ENCODE measurements around the gene HNRNPUL2.
A peak's percentile ranks its signal among the peaks of the same experiment; 100 is the strongest.
"Not testable (repeated sequence)": the region's sequence is repeated elsewhere in the genome, so short reads cannot be mapped to it uniquely, and the experiment has no call there.

The HNRNPUL2 gene

GRCh38 chr11:62727165-62727871, at the start of gene HNRNPUL2:
HNRNPUL2 (minus strand) TSS chr11:62727457; CDS start chr11:62727156, 301 bp downstream.
- DNase-seq, result peak; percentile 99

GRCh38 chr11:62775646-62776045, 48.4 kb upstream of the HNRNPUL2 start:
- DNase-seq, result no peak

DNA sequence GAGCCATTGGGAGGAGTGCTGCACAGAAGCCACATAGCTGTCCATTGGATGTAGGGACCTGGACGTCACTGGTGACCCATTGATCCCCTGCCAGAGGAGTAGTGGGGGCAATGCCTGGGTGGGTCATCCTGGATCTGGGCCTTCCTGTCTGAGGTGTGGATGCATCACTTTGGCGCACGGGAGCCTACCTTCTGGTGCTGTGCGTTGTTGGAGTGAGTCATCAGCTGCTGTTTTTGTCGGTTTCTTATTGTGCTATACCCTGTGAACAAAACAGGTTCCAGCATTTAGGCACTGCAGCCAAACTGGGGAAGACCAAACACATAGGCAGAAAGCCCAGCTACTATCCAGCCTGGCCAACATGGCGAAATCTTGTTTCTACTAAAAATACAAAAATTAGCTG, 47.1 kb upstream of the HNRNPUL2 start:
- no peak for DNase-seq

GRCh38 chr11:62771144-62772021, 44.1 kb upstream of the HNRNPUL2 start, which contains the start of gene TAF6L:
TAF6L (plus strand) TSS chr11:62771396; CDS start chr11:62775784, 4,388 bp downstream.
- peak; percentile 91 to 92 for DNase-seq

DNA sequence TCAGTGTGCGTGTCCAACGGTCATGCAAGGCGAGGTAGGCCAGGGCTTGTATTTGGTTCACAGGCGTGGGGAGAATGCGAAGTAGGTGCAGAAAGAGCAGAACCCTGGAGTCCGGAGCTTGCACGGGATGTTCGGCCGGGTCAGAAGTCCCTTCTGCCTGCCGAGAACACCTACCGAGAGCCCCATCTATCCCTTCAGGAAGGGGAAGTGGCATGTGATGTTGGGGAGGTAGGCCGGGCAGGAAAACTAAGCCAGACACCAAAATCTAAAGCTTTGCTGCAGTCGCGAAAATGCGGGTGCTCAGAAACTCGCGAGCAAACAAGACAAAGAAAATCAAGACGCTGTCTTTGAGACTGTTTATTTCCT, 43.5 kb upstream of the HNRNPUL2 start:
- DNase-seq, result no peak

- not testable (repeated sequence) for DNase-seq
These were observed 33.6 kb upstream of the HNRNPUL2 start for GRCh38 chr11:62760867-62761227.

- DNase-seq, result no peak
These were observed 30.9 kb upstream of the HNRNPUL2 start for GRCh38 chr11:62757846-62758788.

- DNase-seq, result no peak
These were observed 27.9 kb upstream of the HNRNPUL2 start for GRCh38 chr11:62755086-62755615.

DNA sequence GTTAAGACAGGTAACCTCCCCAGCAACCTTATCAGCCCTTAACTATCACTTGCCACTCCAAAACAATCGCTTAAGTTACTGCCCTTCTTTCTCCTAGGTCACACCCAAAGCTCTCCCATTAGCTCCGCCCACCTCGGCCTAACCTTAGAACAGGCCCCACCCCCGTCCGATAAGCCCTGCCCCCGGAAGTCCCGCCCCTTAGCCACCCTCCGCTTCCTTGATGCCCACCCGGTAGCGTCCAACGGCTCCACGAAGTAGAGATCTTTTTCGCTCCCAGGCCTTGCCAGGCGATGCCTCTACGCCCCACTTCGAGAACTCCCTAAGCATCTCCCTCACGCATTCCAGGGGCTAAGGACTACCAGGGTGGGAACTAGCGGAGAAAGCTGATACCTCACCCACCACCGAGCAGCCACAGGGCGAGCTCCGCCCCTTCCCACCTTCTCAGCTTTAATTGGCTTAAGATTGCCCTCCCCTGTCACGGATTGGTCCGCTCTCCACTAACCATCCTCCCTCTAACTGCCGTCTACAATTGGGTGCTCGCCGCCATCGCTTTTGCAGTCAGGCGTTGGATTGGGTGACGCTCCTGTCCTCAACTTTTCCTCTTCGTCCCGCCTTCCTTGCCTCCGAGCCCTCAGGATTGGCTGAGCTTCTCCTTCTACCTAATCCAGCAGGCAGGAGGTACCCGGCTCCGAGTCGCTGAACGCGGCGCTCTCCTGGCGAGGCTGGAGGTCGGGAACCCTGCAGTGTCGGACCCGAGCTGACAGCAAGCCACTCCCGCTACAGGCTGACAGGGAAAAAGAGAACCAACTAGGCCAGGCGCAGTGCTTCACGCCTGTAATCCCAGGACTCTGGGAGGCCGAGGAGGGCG, 26.7 kb upstream of the HNRNPUL2 start, which contains the start of gene ZBTB3:
Gene ZBTB3 (minus strand): TSS at position 425 of the 868 bp plus-strand sequence. CDS start 496 bp downstream, outside the sequence.
- peak; percentile 99 for DNase-seq

DNA sequence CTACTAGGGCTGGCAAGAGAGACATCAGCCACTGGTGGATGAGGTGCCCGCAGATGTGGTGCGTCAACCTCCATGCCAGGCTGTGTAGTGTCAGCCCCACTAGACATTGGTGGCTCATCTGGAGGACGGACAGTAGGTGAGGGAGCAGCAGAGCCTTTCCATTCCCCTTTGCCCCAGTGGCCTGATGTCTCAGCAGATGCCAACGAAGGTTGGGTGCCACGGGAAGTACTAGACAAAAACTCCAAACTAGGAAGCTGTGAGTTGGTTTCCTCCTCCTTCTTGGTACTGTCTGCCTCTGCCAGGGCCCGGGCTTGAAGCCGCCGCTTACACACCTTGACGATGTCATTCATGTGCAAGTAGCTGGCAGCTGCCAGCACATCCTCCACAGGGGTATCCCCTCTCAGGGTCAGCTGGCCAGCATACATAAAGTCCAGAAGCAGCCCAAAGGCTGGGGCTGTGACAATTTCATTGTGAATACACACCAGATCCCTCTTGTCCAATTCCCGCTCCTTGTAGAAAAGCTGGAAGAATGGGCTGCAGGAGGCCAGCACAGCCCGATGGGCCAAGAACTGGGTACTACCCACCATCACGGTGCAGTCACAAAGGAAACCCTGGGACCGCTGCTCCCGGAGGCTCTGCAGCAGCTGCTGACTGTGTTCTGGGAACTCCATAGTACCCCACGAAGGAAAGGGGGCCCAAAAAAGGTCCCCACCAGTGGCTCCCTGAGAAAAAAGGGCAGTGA, 25.9 kb upstream of the HNRNPUL2 start:
- DNase-seq, result no peak

DNA sequence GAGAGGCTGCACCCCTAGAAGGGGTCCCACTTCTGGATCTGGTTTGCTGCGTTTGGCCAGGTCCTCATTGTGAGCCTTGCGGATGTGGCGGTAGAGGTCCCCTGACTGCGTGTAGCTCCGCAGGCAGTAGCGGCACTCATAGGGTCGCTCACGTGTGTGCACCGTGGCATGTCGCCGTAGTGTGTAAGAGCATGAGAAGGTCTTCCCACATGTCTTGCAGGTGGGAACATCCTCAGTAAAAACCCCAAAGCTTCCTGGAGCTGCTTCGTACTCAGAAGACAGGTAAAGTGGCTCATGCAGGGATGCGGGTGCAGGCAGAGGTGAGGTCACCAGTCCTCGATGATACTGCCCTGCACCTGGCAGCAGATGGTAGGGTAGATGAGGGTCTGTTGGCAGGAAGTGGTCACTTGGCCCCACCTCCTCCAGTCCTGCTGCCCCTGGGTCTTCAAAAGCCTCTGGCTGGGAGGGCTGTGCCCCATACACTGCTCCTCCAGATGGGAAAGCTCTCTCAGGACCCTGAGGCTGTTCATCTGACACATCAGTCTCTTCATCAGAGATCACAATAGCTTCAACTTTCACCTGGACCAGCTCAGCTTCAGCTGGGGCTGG, 25.0 kb upstream of the HNRNPUL2 start:
- no peak for DNase-seq

DNA sequence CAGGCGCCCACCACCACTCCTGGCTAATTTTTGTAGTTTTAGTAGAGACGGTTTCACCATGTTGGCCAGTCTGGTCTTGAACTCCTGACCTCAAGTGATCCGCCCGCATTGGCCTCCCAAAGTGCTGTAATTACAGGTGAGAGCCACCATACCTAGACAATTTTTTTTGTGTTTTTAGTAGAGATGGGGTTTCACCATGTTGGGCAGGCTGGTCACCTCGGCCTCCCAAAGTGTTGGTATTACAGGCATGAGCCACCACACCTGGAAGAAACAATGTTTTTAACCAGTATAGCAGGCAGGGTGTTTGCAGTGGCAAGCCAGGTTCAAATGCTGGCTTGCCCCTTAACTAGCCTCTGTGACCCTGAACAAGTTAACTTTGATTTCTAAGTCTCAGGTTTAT, 22.7 kb upstream of the HNRNPUL2 start:
- DNase-seq, result not testable (repeated sequence)

GRCh38 chr11:62747475-62748160, 20.4 kb upstream of the HNRNPUL2 start:
- no peak for DNase-seq

DNA sequence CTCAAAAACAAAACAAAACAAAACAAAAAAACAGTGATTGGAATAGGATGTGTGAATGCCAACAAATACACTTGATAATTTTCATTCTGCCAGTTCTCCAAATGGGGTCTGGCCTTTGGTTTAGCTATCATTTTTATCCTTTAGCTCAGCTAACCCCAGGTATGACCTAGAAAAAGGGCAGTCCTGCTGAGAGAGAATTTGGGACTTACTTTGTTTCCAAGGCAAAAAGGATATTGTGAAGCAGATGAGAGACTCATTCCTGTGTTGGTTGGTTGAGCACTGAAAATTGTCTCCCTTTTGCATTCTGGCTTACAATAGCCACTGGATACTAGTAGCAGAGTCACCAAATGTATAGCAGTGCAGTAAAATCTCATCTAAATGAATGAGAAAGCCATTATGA, 9.9 kb upstream of the HNRNPUL2 start:
- no peak for DNase-seq

- DNase-seq, result no peak
These were observed 5.6 kb upstream of the HNRNPUL2 start for GRCh38 chr11:62732830-62733229.

GRCh38 chr11:62730076-62730475, 2.8 kb upstream of the HNRNPUL2 start:
- DNase-seq, result not testable (repeated sequence)

- DNase-seq, result peak; percentile 81 to 83
These were observed 1.1 kb upstream of the HNRNPUL2 start, which contains the start of gene TTC9C for GRCh38 chr11:62728171-62728988. TTC9C (plus strand) TSS chr11:62728486; CDS start chr11:62728849, 363 bp downstream.

DNA sequence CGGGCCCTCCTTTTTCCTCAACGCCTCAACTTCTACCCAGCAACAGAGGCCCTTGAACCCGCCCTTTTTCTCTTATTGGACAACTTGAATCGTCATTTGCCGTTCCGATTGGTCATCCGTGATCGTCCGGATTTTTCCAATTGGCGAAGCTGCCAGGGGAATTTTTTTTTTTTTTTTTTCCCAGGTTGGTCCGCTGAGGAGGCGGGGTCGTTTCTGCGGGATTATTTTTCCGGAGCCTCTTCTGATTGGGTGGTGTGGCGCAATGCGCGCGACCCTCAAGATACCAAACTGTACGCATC, 564 bp upstream of the HNRNPUL2 start:
- DNase-seq, result peak; percentile 92 to 96

GRCh38 chr11:62726915-62727164, 417 bp downstream of the HNRNPUL2 start:
- DNase-seq, result no peak

All from CD4-positive, alpha-beta T cell treated with Interleukin-1 beta for 1 hour (primary cell).